Trophoblast cell (in vitro differentiated cells and primary cell): Measurements from ENCODE around the gene MTURN.
A peak's percentile ranks its signal among the peaks of the same experiment; 100 is the strongest.
"Not testable (repeated sequence)": the region's sequence is repeated elsewhere in the genome, so short reads cannot be mapped to it uniquely, and the experiment has no call there.

Source experiments
- DNase-seq, 2 donors: peaks; one replicate each; pipeline ENCODE4 v3.0.0-alpha.2; 2016
- H2AFZ ChIP-seq: 2 replicates; pipeline ENCODE4 v1.6.1; 2013; ENCODE audit warnings: low read length, moderate library complexity, mild to moderate bottlenecking; ENCODE audit not compliant: insufficient read depth, poor library complexity
- H2AK5ac ChIP-seq: 2 replicates; pipeline ENCODE4 v1.6.1; 2013; ENCODE audit warnings: mild to moderate bottlenecking, low read length
- H2BK120ac ChIP-seq: 2 replicates; pipeline ENCODE4 v1.6.1; 2013; ENCODE audit warnings: low read length, mild to moderate bottlenecking, moderate library complexity; ENCODE audit not compliant: insufficient read depth, poor library complexity
- H2BK12ac ChIP-seq: 2 replicates; pipeline ENCODE4 v1.6.1; 2013; ENCODE audit warnings: mild to moderate bottlenecking, low read length, moderate library complexity
- H2BK5ac ChIP-seq: 2 replicates; pipeline ENCODE4 v1.6.1; 2013; ENCODE audit warnings: low read length, low read depth, moderate library complexity, mild to moderate bottlenecking; ENCODE audit not compliant: poor library complexity
- H3K14ac ChIP-seq: 2 replicates; pipeline ENCODE4 v1.6.1; 2013; ENCODE audit warnings: mild to moderate bottlenecking, low read length
- H3K18ac ChIP-seq: 2 replicates; pipeline ENCODE4 v1.6.1; 2013; ENCODE audit warnings: mild to moderate bottlenecking, low read length
- H3K23ac ChIP-seq: 2 replicates; pipeline ENCODE4 v1.6.1; 2013; ENCODE audit warnings: low read length
- H3K27ac ChIP-seq: 2 replicates; pipeline ENCODE4 v1.5.1; 2013; ENCODE audit warnings: low read depth, mild to moderate bottlenecking, inconsistent platforms, low read length, moderate library complexity
- H3K27me3 ChIP-seq: 2 replicates; pipeline ENCODE4 v1.6.1; 2013; ENCODE audit warnings: inconsistent platforms, mild to moderate bottlenecking, low read length, moderate library complexity; ENCODE audit not compliant: insufficient read depth
- H3K36me3 ChIP-seq, 2 experiments: 1 replicate in 1 of 2; 2 replicates in 1 of 2; pipeline ENCODE4 v1.6.1; 2013; ENCODE audit warnings: low read length in 2 of 2, mild to moderate bottlenecking in 2 of 2, moderate library complexity in 1 of 2; ENCODE audit not compliant: insufficient read depth in 2 of 2, control insufficient read depth in 1 of 2
- H3K4ac ChIP-seq: 2 replicates; pipeline ENCODE4 v1.6.1; 2013; ENCODE audit warnings: low read depth, mild to moderate bottlenecking, low read length, moderate library complexity
- H3K4me1 ChIP-seq, 2 experiments: 1 replicate in 1 of 2; 2 replicates in 1 of 2; pipeline ENCODE4 v1.6.1; 2013; ENCODE audit warnings: low read length in 2 of 2, mild to moderate bottlenecking in 2 of 2, moderate library complexity in 1 of 2; ENCODE audit not compliant: insufficient read depth in 2 of 2, control insufficient read depth in 1 of 2
- H3K4me2 ChIP-seq: 2 replicates; pipeline ENCODE4 v1.6.1; 2013; ENCODE audit warnings: inconsistent platforms, mild to moderate bottlenecking, low read length, moderate library complexity
- H3K4me3 ChIP-seq: 2 replicates; pipeline ENCODE4 v1.5.1; 2013; ENCODE audit warnings: mild to moderate bottlenecking, low read depth, low read length, inconsistent platforms
- H3K79me1 ChIP-seq: one replicate; pipeline ENCODE4 v1.6.1; 2013; ENCODE audit warnings: low read length
- H3K79me2 ChIP-seq: 2 replicates; pipeline ENCODE4 v1.6.1; 2013; ENCODE audit warnings: low read length, mild to moderate bottlenecking; ENCODE audit not compliant: control insufficient read depth, insufficient read depth, poor library complexity
- H3K9ac ChIP-seq: 2 replicates; pipeline ENCODE4 v1.6.1; 2013; ENCODE audit warnings: mild to moderate bottlenecking, low read length
- H3K9me3 ChIP-seq: 2 replicates; pipeline ENCODE4 v1.6.1; 2013; ENCODE audit warnings: low read depth, mild to moderate bottlenecking, control low read depth, inconsistent platforms, low read length; ENCODE audit not compliant: insufficient read depth
- H4K12ac ChIP-seq: 2 replicates; pipeline ENCODE4 v1.6.1; 2013; ENCODE audit warnings: low read depth, mild to moderate bottlenecking, low read length, moderate library complexity
- H4K8ac ChIP-seq: 2 replicates; pipeline ENCODE4 v1.6.1; 2013; ENCODE audit warnings: low read depth, mild to moderate bottlenecking, low read length, moderate library complexity
- H4K91ac ChIP-seq: one replicate; pipeline ENCODE4 v1.6.1; 2013; ENCODE audit warnings: low read depth, mild to moderate bottlenecking, low read length, moderate library complexity
- WGBS: extraction: QIAGEN DNeasy Blood & Tissue Kit; methylation state at CpG from one replicate; pipeline ENCODE4 v1.1.7; 2013; ENCODE audit warnings: missing lambda C conversion rate; ENCODE audit not compliant: insufficient read length, insufficient coverage; ENCODE audit errors: extremely low coverage; 5-methylcytosine and 5-hydroxymethylcytosine counted together

Gene MTURN

DNA sequence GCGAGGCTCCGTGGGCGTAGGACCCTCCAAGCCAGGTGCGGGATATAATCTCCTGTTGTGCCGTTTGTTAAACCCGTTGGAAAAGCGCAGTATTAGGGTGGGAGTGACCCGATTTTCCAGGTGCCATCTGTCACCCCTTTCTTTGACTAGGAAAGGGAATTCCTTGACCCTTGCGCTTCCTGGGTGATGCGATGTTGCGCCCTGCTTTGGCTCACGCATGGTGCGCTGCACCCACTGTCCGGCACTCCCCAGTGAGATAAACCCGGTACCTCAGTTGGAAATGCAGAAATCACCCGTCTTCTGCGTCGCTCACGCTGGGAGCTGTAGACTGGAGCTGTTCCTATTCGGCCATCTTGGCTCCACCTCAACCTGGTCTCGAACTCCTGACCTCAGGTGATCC is 36.2 kb upstream of the MTURN start:
- not testable (repeated sequence) for H3K23ac ChIP-seq, H2AK5ac ChIP-seq, H3K14ac ChIP-seq, H2BK5ac ChIP-seq, H4K12ac ChIP-seq, H2BK120ac ChIP-seq, H3K27me3 ChIP-seq, H3K18ac ChIP-seq, H3K4me3 ChIP-seq, H3K79me1 ChIP-seq, H3K4ac ChIP-seq, H2BK12ac ChIP-seq, H3K9ac ChIP-seq, H4K8ac ChIP-seq, H3K79me2 ChIP-seq, DNase-seq, H3K4me1 ChIP-seq, H2AFZ ChIP-seq, H3K27ac ChIP-seq, H3K36me3 ChIP-seq, H4K91ac ChIP-seq, H3K9me3 ChIP-seq, H3K4me2 ChIP-seq
- no CpG with 5 or more reads among the region's 21 CpGs for WGBS

GRCh38 chr7:30102281-30102680 is 32.5 kb upstream of the MTURN start:
- H4K12ac ChIP-seq = no peak overlapping the region
- no peak overlapping the region for H2BK12ac ChIP-seq
- H3K23ac ChIP-seq = no peak overlapping the region
- no peak overlapping the region for H3K4me3 ChIP-seq
- H3K79me1 ChIP-seq = no peaks in the 10 kb centered on the region
- no peak overlapping the region for H4K8ac ChIP-seq
- peak in 1 of 2 donors; percentile 29 for DNase-seq
- WGBS = no CpG with 5 or more reads among the region's 3 CpGs
- no peak overlapping the region for H3K4ac ChIP-seq
- H3K4me2 ChIP-seq = no peak overlapping the region
- no peak overlapping the region for H2BK120ac ChIP-seq
- no peaks in the 10 kb centered on the region for H3K36me3 ChIP-seq
- no peak overlapping the region for H4K91ac ChIP-seq
- no peak overlapping the region for H2AK5ac ChIP-seq
- H2AFZ ChIP-seq = no peak overlapping the region
- H3K18ac ChIP-seq = no peak overlapping the region
- no peak overlapping the region for H2BK5ac ChIP-seq
- H3K9ac ChIP-seq = no peak overlapping the region
- H3K27ac ChIP-seq = no peak overlapping the region
- H3K9me3 ChIP-seq = peaks cover 6% of the 10 kb centered on the region
- no peaks in the 10 kb centered on the region for H3K4me1 ChIP-seq
- no peaks in the 10 kb centered on the region for H3K27me3 ChIP-seq
- no peak overlapping the region for H3K14ac ChIP-seq
- H3K79me2 ChIP-seq = no peaks in the 10 kb centered on the region

GRCh38 chr7:30104157-30104556 is 30.6 kb upstream of the MTURN start:
- Histone ChIP-seq H3K9ac (no peak overlapping the region), H3K9me3 (no peaks in the 10 kb centered on the region), H3K4me1 (no peaks in the 10 kb centered on the region), H2AK5ac (no peak overlapping the region), H4K12ac (no peak overlapping the region), H3K36me3 (no peaks in the 10 kb centered on the region), H3K18ac (no peak overlapping the region), H3K23ac (no peak overlapping the region), H3K4me2 (no peak overlapping the region), H3K27me3 (no peaks in the 10 kb centered on the region), H3K79me1 (no peaks in the 10 kb centered on the region), H3K4ac (no peak overlapping the region), H4K91ac (no peak overlapping the region), H2AFZ (no peak overlapping the region), H2BK12ac (no peak overlapping the region), H2BK5ac (no peak overlapping the region), H3K4me3 (no peak overlapping the region), H3K14ac (no peak overlapping the region), H3K27ac (no peak overlapping the region), H2BK120ac (no peak overlapping the region), H4K8ac (no peak overlapping the region), H3K79me2 (no peaks in the 10 kb centered on the region)
- DNase-seq = no peak
- WGBS = no CpG with 5 or more reads among the region's 1 CpG

DNA sequence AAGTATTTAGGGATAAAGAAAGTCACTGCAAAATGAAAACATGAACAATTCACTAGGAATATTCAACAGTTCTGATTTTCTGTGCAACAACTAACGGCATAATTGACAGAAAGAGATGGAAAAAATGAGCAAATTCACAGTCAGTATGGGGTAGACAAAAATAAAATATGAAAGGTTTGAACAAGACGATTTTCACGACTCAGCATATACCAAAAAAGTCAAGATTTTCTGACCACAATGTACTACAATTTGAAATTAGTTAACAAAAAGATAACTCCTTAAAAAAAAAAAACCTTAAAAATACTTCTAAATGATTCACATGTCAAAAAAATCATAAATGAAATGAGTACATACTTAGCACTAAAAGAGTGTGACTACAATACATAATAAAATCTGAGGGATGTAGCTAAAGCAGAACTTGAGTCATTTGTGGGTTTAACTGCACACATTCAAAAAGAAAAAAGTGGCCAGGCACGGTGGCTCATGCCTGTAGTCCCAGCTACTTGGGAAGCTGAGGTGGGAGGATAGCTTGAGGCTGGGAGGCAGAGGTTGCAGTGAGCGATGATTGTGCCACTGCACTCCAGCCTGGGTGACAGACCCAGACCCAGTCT is 22.6 kb upstream of the MTURN start:
- H4K91ac ChIP-seq = no peak overlapping the region
- WGBS = no CpG with 5 or more reads among the region's 5 CpGs
- peaks cover 0 to 2% of the 10 kb centered on the region in 2 experiments for H3K4me1 ChIP-seq
- no peak overlapping the region for H3K14ac ChIP-seq
- H3K36me3 ChIP-seq = peaks cover 0 to 3% of the 10 kb centered on the region in 2 experiments
- H3K9ac ChIP-seq = no peak overlapping the region
- H3K4me3 ChIP-seq = no peak overlapping the region
- no peak overlapping the region for H3K27ac ChIP-seq
- no peak overlapping the region for H3K18ac ChIP-seq
- H4K8ac ChIP-seq = no peak overlapping the region
- no peak overlapping the region for H3K23ac ChIP-seq
- no peaks in the 10 kb centered on the region for H3K79me1 ChIP-seq
- DNase-seq = no peak
- H2AFZ ChIP-seq = no peak overlapping the region
- no peak overlapping the region for H4K12ac ChIP-seq
- no peak overlapping the region for H2BK120ac ChIP-seq
- H2AK5ac ChIP-seq = no peak overlapping the region
- H3K9me3 ChIP-seq = peaks cover 3% of the 10 kb centered on the region
- no peak overlapping the region for H2BK12ac ChIP-seq
- no peaks in the 10 kb centered on the region for H3K79me2 ChIP-seq
- no peak overlapping the region for H2BK5ac ChIP-seq
- no peak overlapping the region for H3K4ac ChIP-seq
- no peaks in the 10 kb centered on the region for H3K27me3 ChIP-seq
- H3K4me2 ChIP-seq = no peak overlapping the region
